Activated CD8-positive, alpha-beta memory T cell treated with anti-CD3 and anti-CD28 coated beads for 48 hours (primary cell): ENCODE results near the gene RAB33A.

Experiments
- DNase-seq, 3 experiments: peaks; one replicate each; pipeline ENCODE4 v3.0.0-alpha.2; 2020; ENCODE audit warnings: low read depth in 2 of 3, low spot score in 2 of 3

The RAB33A gene

DNA sequence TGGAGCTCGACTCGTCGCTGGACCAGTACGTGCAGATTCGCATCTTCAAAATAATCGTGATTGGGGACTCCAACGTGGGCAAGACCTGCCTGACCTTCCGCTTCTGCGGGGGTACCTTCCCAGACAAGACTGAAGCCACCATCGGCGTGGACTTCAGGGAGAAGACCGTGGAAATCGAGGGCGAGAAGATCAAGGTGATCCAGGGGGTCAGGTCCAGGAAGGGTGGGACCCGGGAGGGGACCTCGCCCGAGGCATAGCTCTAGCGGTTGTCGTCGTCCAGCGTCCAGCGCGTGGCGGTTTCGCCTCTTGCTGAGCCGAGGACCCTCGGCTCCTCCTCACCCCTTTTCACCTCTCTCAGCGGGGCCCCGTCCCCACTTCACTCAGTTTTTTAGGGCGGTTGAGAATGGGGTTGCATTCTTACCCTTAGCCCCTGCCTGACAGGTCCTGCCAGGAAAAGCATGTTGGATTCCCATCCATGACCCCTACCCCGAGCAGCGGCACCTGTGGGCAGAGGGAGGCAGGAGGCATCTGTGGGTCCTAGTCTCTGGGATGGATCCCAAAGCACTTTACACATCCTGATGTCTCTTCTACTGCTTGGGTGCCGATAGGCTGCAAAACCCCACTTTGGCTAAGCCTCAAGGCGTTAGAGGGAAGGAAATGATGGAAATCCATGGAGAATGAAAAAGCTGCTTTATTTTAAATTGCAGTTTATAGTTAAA, 524 bp downstream of the RAB33A start:
- no peak for DNase-seq

DNA sequence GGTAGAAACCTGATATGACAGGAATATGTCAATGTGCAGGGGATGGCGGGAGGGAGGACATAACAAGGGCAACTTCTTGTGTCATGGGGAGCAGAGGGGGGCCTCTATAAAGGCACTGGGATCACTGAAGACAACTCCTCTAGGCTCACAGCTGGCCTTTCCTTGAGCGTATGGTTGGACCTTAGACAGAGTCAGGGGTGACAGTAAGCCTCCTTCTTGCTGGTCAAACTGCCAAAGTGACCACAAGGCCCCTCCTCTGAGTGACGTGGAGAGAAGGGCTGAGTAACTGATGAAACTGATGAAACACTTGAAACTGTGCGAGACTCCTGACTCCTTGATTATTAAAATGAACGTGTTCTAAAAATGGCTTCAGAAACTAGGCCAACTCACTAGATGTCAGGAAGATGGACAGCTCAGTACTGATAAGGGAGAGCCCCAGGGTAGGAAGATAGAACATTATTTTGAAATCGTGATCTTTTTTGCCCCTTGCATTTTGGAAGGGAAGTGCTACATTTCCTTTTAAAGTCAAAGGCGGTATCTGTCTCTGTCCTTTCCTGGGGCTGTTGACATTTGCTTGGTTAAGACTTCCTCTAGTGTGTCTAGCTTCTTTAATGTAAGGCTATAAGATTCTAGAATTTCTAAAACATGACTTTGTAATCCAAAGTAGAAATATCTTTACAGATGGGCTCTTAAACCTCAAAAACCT, 1.6 kb downstream of the RAB33A start:
- peak in 1 of 3 experiments; percentile 14 for DNase-seq

DNA sequence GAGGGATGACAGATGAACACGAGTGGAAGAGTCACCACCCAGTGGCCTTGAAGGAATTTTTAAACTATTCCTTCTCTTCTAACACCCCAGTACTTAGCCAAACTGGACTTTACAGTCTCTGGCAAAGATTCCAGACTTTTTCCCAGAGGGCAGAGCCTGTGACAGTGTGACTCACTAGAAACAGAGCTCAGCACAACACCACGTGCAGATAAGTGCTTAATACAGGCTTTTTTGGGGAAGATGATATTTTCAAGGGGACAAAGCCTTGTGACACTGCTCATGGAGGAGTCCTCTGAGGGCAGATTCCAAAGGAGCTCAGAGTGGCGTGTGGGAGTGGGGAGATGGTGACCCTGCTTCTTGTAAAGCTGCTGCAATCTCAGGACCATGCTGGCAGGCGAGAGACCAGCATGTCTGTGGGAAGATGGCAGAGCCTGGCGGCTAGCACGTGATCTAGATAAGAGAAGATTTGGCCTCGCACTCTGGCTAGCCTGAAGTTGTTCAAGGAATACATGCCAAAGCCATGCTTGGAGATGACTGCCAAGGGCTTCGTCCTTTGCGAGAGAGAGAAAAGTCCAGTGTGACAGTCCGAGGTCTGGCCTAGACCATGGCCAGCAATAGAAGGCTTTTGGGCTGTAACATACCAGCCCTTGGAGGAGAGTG, 2.4 kb downstream of the RAB33A start:
- no peak for DNase-seq

DNA sequence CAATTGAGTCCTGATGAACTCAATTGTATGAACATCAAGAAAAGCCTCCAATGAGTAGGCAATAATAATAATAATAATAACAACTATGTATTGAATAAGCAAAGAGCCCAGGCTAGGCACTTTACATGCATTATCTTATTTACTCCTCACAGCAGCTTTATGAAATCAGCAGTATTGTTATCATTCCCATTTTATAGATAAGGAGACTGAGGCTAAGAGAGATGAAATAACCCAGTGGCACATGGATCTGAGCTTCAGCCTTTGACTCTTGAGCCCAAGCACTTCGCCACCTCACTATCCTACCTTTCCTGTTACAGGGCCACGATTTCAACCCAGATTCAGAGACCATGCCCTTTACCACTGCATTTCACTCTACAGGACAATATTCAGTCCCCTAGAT, 3.2 kb downstream of the RAB33A start:
- DNase-seq: no peak

DNA sequence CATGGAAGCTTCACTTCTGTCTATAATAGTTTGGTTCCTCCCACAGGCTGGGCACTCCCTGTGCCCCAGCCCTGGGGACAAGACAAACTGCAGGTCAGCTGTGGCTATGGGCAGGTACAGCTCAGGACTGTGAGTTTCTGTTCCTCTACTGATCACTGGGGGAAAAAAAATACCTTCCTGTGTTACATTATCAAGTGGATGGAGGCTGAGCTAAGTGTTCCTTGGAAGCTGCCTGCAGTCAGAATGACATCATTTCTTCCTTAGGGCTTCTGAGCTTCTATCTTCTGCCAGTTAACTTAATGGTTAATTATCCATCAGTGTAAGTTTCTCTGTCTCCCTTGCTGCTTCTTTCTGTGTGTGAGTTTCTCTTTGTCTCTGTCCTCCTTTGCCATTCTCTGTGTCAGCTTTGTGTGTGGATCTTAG, 4.6 kb downstream of the RAB33A start:
- no peak for DNase-seq

GRCh38 chrX:130176942-130177341, 5.2 kb downstream of the RAB33A start:
- no peak for DNase-seq

DNA sequence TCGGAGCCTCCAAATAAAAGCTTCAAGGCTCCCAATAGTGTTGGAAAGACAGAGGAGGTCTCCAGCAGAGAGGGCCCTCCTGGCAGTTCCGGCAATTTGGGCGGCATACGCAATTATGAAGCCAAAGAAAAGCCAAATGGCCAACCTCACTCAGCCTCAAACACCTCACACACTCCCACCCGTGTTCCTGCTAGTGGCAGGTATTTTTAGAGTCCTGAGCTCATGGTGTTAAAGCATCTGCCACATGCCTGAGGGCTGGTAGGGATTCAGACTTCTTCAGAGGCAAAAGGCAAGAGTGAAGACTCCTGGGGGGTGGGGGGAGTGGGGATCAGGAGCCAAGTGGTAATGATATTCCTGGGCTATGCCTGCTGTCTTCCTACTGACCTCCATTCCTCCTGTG, 7.4 kb downstream of the RAB33A start:
- DNase-seq: no peak

DNA sequence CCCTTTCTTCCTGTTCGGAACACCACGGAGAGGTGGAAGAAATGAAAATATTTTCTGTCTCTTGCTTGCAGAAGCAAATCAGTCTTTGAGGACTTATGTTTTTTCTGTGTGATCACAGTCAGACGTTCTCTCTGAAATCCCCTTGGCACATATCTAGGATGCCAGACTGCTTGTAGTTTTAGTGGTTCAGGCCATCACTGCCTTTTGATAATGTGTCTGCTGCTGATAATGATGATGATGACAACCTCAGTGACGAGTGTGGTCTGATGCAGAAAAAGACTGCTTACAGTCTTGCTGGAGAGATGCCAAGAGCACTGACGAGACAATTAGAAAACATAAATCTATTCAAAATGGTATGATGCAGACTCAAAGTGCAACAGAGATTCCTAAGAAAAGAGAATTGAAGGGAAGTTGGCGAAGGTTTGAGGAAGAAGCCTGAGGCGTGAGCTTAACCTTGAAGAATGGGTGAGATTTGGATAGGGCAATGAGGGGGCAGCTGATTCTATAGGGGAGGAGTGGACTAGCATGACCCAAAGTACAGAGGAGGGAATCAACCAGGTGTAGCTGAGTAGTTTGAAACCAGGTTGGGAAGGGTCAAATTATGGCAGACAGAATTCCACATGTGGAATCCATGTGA, 7.9 kb downstream of the RAB33A start:
- no peak for DNase-seq

DNA sequence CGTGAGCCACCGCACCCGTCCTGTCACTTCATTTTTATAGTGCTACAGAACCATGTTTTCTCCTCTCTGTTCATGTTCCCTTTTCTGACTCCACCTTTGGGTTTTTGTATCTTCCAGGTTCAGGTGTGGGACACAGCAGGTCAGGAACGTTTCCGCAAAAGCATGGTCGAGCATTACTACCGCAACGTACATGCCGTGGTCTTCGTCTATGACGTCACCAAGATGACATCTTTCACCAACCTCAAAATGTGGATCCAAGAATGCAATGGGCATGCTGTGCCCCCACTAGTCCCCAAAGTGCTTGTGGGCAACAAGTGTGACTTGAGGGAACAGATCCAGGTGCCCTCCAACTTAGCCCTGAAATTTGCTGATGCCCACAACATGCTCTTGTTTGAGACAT, 12.4 kb downstream of the RAB33A start:
- no peak for DNase-seq

- no peak for DNase-seq
These were observed 13.1 kb downstream of the RAB33A start for GRCh38 chrX:130184857-130185256.

GRCh38 chrX:130186651-130187050, 14.9 kb downstream of the RAB33A start:
- DNase-seq: no peak

- DNase-seq: no peak
These were observed 19.0 kb downstream of the RAB33A start for GRCh38 chrX:130190801-130191200.

DNA sequence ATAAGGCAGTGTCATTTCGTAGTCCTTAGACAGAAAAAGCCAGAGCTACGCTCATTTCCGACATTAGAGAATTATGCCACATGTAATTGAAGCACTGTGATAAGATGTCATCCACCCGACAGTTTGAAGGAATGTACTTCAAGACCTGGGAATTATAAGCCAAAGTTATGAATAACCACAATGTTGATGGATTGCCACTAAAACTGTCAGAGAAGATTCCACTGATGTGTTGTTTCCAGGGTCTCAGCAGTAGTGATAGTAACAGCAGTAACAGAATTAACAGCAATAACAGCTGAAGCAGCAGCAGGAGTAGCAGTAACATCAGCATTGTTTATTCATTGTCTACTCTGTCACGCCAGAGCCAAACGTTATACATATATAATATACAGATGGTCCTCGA, 24.7 kb downstream of the RAB33A start:
- DNase-seq: no peak

DNA sequence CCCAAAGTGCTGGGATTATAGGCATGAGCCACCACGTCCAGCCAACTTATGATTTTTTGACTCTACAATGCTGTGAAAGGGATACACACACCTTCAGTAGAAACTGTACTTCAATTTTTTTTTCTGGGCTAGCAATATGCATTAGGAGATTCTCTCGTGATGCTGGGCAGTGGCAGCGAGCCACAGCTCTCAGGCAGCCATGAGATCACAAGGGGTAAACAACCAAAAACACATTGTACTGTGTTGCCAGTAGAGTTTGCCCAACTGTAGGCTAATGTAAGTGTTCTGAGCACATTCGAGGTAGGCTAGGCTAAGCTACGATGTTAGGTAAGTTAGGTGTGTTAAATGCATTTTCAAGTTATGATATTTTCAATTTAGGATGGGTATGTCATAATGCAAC, 25.7 kb downstream of the RAB33A start:
- DNase-seq: no peak

DNA sequence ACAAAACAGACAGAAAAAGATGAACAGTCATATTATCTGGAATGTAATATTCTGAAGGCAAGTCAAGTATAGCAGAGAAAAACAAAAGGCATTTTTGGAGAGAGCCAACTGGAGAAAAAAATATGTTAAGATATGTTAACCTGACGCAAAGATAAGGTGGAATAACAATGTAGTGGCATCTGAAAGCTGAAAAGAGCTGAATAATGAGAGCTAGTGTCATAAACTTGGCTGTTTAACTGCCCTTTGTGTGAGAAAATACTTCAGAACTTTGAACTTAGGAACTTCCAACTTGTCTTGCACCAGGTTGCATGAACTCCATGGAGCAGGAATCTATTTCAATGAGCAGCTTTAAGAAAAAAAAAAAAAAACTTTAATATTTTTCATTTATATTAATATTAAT, 32.9 kb downstream of the RAB33A start:
- no peak for DNase-seq

- DNase-seq: no peak
These were observed 39.8 kb downstream of the RAB33A start for GRCh38 chrX:130211415-130212186.

GRCh38 chrX:130212371-130212770, 40.6 kb downstream of the RAB33A start:
- DNase-seq: no peak

- DNase-seq: no peak
These were observed 41.6 kb downstream of the RAB33A start for GRCh38 chrX:130213376-130213775.

DNA sequence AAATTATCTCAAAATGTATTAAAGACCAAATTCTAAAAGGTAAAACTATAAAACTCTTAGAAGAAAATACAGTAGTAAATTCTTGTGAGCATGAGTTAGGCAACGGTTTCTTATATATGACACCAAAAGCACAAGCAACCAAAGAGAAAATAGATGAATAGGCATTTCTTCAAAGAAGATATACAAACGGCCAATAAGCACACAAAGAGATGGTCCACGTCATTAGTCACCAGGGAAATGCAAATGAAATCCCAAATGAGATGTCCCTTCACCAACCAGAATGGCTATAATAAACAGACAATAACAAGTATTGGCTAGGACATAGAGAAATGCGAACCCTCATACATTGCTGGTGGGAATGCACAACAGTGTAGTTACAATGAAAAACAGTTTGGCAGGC, 44.6 kb downstream of the RAB33A start:
- no peak for DNase-seq

- DNase-seq: no peak
These were observed 53.0 kb downstream of the RAB33A start for GRCh38 chrX:130224810-130225209.

- no peak for DNase-seq
These were observed 57.1 kb downstream of the RAB33A start for GRCh38 chrX:130228871-130229270.
